COR-L47 (cell line): ENCODE measurements around the gene CD74.
"Not testable (repeated sequence)": the region's sequence is repeated elsewhere in the genome, so short reads cannot be mapped to it uniquely, and the experiment has no call there.

Experiments
- DNase-seq: peaks from one replicate; lab custom pipeline; 2025; lab: John Stamatoyannopoulos, UW

The CD74 gene

DNA sequence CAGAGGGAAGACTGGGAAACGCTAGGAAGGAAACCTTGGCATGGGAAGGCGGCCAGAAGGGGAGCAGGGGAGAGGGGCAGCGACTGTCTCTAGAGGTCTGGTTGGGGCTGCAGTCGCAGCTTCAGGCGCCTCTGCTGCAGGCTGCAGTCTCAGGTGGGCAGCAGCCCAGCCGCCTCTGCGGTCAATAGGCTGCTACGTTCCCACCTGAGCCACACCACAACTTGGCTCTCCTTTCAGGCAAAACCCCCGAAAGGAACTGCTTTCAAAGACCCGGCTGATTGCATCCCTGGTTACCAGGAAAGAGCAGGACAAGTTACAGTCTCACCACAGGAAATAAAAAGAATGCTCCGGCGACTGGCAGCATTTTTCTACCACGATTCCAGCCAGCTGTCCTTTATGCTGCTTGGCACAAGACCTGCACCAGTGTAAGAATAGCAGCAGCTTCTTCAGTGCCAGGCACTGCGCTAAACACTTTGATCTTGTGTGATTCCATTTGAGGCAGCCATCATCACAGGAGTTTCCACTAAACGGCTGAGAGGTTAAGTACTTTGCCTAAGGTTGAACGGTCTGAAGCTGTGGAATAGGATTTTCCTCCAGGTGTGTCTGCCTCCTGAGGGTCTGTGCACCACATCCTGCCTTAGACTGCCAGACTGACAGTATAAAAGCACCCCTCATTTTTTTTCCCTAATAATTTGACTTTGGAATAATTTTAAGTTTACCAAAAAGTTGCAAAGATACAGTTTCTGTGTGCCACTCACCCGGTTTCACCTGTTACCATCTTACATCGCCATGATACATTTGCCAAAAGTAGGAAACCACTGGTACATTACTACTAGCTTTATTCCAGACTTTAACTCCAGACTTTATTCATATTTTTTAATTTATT lies 29.3 kb upstream of the CD74 start:
- no peak for DNase-seq

DNA sequence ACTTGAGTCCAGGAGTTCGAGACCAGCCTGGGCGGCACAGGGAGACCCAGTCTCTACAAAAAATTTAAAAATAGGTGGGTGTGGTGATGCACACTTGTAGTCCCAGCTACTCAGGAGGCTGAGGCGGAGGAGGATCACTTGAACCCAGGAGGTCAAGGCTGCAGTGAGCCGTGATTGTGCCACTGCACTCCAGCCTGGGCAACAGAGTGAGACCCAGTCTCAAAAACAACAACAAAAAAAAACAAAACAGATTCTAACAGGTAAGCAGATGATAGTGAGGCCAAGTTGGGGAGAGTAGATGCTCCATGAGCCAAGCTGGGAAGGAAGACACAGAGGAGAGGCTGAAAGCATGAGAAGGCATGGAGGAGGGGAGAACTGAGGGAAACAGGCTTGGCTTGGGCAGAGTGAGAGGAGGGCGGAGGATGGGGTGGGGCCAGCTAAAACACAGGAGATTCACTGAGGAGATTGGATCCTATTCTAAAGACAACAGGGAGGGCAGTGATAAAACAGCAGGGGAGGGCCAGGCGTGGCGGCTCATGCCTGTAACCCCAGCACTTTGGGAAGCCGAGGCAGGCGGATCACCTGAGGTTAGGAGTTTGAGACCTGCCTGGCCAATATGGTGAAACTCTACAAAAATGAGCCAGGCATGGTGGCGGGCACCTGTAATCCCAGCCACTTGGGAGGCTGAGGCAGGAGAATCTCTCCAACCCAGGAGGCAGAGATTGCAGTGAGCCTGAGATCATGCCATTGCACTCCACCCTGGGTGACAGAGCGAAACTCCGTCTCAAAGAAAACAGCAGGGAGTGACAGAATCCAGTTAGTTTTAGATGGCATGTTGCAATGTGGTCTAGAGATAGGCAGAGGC lies 28.5 kb upstream of the CD74 start:
- DNase-seq, result no peak

DNA sequence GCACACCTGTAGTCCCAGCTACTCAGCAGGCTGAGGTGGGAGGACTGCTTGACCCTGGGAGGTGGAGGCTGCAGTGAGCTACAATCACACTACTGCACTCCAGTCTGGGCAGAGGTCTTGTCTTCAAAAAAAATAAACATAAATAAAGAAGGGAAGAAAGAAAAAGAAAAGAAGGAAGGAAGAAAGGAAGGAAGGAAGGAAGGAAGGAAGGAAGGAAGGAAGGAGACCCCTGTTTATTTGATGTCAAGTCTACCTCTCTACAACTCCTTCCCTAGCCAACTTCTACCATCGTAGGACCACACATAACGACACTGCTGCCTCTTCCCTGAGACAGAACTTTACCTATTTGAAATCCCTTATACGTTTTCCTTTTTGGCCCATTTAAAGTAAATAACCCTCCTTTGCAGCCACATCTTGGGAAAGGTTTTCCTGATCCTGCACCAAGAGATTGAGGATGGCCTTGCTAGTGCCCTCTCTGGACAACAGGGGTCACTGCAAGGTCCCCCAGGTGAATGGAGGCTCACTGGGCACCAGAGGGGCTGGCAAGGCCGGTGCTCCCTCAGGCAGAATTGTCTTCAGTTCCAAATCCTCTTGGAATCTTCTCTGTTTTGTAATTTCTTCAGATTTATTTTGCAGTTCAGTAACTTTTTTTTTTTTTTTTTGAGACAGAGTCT lies 26.3 kb upstream of the CD74 start:
- no peak for DNase-seq

DNA sequence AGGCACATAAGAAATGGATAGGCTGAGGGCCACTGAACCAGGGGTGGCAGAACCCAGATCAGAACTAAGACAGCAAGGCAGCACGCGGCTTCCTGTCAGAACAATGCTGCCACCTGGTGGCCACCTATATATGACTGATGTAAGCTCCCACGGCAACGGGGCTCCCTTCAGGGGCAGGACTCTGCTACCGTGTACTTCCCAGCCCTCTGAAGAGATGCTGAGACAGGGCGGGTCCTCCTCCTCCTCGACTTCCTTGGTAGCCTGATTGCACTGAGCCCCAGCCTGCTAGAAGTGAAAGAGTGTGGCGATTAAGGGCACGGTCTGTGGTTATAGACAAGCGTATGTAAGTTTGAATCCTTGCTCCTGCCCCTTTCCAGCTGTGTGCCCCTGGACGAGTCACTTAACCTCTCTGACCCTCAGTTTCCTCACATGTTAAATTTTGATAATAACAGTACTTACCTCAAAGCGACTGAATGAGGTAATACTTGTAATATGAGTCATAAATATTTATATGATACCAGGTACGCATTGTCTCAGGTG lies 23.5 kb upstream of the CD74 start:
- peak; percentile 88 for DNase-seq

DNA sequence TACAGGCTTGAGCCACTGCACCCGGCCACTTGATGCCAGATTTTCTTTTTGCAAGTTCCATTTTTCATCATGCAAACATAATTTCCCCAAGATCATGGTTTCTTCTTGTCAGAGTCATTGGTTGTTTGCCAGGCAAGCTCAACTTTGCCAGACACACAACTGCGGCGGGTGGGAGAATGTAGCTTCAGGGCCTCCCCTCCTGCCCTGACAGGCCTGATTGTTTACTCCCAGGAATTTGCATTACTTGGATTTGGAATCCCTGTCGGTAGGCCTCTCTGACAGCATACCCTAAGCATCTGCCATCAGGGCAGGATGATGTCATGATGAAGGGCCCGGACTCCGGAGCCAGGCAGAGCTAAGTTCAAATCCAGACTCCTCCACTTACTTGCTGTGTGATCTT lies 21.8 kb upstream of the CD74 start:
- DNase-seq, result no peak

DNA sequence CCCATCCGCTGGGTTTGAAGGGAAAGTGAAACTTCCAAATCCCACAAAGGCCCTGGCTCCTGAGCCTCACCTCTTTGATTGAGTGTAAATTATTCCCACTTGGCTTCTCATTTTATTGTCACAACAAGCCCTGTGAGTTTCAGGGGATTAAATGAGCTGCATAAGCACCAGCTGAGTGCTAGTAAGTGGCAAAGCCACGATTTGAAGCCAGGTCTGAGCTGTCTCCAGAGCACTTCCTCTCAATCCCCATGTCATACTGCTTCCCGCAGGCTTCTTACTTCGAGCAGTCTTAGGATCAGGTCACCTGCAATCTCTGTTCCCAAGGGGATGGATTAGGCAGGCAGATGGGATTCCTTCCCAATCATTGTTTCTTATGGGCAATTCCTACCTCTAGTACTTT lies 18.9 kb upstream of the CD74 start:
- no peak for DNase-seq

DNA sequence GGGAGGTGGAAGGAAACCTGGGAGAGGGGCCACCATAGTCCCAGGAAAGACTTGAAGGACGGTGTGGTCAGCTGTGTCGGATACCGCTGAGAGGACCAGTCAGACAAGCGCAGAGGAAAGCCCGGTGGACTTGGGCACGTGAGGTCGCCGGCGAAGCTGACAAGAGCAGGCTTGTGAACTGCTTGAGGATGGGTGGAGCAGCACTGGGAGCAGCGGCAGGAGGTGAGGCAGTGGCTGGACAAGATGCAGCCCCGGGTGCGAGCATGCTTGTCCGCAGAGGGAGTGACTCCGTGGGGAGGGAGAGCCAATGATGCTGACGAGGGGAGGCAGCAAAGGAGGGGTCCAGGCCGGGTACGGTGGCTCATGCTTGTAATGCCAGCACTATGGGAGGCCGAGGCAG lies 18.3 kb upstream of the CD74 start:
- DNase-seq, result no peak

DNA sequence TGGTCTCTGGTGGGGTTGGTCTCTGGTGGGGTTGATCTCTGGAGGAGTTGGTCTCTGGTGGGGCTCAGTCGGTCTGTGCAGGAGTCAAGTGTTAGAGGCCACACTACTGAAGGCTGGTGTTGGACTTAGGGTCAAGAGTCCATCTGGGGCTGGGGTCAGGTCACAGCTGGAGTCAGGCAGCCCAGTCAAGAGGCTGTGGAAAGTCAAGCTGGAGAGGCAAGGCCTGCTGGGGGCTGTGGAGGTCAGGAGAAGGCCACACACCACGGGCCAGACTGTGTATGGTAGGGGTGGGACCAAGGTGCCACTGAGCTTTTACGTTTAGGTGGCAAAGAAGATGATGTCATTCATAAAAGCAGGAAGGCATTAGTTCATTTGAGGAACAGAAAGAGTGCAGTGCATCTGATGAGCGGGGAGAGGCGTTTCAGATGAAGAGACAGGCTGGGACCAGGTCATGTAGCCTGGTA lies 16.7 kb upstream of the CD74 start:
- DNase-seq, result no peak

DNA sequence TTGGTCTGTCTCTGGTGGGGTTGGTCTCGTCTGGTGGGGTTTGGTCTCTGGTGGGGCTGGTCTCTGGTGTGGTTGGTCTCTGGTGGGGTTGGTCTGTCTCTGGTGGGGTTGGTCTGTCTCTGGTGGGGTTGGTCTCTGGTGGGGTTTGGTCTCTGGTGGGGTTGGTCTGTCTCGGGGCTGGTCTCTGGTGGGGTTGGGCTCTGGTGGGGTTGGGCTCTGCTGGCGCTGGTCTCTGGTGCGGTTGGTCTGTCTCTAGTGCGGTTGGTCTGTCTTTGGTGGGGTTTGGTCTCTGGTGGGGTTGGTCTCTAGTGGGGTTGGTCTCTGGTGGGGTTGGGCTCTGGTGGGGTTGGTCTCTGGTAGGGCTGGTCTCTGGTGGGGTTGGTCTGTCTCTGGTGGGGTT lies 16.3 kb upstream of the CD74 start:
- no peak for DNase-seq

DNA sequence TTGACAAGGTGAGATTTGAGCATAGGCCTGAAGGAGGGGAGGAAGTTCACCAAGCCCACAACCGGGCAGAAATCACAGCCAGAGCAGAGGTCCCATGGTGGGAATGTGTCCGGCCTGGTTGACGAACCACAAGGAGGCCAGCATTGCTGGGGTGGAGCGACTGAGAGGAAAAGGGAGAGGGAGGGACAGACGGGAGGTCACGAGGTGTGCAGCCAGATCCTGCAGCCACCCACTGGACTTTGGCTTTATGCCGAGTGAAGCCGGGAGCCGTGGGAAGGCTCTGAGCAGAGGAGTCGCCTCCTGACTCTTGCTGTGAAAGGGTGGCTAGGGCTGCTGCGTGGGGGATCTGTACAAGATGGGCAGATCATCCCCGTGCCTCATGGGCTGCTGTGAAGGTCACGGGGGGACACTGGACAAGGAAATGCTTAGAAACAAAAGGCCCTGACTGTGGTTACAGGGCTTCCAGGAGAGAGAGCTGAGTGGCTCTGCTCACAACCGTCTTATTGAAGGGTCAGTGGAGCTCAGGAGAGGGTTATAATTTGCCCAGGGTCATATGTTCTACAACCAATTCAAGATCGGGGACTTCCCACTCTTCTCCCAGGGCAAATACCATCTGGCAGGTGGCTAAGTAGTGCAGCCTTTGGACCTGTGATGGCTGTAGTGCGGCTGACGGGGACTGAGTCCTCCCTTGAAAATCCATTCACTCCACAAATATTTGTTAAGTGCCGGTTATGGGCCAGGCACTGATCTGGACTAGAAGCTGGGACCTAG lies 15.6 kb upstream of the CD74 start:
- no peak for DNase-seq

DNA sequence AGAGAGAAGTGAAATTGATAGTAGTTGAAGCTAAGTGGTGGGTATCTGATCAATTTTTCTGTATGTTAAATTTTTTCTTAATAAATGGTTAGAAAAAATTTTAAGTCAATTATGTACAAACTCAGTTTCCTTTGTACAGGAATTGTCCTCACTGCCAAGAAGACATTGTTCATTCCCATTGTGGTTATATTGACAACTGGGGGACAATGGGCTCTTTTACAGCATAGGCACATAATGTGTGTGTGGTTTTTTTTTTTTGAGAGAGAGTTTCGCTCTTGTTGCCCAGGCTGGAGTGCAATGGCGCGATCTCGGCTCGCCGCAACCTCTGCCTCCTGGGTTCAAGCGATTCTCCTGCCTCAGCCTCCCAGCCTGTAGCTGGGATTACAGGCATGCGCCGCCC lies 13.5 kb upstream of the CD74 start:
- DNase-seq, result not testable (repeated sequence)

DNA sequence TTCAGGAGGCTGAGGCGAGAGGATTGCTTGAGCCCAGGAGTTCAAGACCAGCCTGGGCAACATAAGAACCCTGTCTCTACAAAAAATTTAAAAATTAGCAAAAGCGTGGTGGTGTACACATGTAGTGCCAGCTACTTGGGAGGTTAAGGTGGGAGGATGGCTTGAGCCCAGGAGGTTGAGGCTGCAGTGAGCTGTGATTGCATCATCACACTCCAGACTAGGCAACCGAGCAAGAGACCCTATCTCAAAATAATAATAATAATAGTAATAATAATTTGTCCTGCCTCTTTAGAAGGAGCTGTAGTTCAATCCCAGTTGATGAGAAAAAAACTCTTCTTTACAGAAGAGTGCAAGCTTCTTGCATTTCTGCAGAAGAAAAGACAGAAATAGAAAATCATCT lies 10.0 kb upstream of the CD74 start:
- DNase-seq, result no peak

DNA sequence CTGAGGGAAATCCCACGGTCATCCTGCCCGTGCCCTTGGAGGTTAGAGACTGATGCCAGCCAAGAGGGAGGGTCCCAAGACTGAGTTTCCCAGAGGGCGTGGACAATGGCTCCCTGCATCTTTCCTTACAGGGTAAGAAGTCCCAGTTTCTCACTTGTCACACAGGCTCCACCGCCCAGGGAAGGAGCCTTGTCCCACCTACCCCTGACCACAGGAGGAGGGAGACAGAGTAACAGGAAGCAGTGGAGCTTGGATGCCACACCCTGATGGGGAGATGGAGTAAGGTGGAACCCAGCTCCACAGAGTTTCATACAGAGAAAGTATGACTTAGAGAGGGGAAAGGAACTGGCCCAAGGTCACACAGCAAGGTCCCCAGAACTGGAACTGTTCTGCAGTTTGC lies 9.4 kb upstream of the CD74 start:
- no peak for DNase-seq

DNA sequence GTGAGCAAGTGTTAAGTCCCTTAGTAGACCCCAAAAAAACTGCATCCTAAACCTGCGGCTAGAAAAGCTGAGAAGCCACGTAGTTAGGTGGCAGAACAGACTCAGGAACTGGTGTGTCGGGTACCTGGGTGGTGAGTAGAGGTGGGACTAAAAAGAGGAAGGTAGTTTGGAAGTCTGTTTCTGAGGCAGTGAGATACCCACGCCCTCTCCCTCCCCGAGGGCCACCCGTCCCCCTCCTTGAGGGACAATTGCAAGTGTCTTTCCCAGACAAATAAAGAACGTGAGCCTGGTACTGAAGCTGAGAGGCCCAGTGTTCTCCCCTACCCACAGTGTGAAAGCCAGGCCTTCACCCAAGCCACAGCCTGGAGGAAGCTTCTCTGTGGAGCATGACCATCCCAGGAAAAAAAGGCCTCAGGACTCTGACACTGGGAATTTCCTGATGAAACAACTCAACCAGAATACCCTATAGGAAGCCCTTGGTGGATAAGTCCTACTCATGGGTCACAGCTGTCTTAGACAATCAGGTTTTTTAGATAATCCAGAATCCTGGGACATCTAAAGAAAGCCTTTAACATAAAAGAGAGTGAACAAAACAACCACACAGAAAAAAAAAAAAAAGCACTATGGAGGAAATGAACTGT lies 7.0 kb upstream of the CD74 start:
- DNase-seq, result no peak

DNA sequence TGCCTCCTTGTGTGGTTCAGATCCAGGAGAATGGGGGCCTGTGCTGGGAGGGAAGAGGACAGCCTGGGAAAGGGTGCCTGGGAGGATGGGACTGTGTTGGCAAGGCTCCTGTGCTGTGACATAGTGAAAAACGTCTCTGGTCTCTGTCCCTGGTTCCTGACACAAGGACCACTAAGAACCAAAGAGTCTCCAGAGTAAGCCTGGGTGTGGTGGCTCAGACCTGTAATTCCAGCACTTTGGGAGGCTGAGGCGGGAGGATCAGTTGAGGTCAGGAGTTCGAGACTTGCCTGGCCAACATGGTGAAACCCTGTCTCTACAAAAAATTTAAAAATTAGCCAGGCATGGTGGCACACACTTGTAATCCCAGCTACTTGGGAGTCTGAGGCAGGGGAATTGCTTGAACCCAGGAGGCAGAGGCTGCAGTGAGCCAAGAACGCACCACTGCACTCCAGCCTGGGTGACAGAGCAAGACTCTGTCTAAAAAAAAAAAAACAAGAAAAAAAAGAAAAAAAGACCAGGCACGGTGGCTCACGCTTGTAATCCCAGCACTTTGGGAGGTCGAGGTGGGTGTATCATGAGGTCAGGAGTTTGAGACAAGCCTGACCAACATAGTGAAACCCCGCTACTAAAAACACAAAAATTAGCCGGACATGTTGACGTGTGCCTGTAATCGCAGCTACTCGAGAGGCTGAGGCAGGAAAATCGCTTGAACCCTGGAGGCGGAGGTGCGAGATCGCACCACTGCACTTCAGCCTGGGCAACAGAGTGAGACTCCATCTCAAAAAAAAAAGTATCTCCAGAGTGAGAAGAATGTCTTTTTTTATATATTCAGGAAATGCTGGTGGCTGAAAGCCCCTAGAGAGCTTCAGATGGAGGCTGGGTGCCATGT lies 1.4 kb upstream of the CD74 start:
- not testable (repeated sequence) for DNase-seq

DNA sequence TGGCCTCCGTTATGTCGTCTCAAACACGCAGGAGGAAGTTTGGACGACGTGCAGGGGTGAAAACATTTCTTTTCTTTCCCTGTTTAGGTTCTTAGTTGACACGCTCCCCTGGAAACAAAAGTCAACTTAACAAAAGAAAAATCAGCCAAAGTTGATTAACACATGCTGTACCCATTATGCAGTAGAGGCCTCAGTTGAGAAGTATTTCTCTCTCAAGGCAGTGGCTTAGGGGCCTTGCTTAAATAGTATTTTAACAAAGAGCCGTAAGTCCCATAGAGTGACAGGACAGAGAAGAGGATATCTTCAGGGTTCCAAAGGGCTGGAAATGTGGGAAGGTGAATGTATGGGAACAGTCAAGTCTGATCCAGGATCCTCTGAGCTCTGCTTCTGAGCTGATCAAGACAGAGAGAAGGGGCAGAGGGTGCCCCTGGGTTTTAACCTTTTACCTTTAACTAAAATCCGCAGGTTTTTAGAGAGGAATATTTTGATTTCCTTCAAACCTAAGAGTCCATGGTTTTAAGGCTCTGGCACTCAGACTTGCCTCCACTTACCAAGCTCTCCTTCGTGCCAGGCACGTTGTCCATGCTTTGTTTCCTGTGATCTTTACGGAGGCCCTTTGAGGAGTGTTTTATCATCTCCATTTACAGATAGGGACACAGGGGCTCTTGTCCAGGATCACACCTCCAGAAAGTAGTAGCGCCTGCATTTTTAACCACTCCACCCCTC lies 629 bp upstream of the CD74 start:
- DNase-seq, result no peak

DNA sequence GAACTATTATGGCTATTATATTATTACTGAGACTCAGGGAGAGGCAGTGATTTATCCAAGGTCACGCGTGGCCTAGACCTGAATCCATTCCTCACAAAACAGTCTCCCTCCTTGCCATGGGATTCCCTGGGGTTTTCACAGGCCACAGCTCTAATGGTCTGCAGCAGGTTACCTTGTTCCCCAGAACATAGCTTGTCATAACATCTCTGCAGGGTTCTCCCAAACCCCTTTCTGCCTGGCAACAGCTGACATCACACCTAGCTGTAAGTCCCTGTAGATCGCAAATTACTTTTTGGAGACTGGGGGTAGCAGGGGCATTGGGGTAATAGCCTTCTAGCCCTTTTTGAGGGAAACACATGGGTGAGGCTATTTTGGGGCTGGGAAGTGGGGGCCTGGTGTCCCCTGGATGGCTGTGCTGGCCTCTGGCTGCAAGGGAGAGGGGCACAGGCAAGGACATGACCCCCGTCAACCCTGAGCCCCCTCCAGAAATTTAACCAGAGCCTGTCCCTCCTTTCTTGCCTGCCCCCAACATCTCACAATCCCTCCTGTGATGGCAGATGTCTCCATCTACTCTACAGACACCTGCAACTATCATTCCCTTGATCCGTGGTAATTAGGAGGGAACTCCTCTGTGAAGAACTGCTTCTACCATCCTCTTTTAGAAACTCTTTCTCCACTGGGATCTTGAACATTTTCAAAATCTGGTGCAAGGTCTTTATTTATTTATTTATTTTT lies 1.3 kb downstream of the CD74 start:
- DNase-seq, result no peak

DNA sequence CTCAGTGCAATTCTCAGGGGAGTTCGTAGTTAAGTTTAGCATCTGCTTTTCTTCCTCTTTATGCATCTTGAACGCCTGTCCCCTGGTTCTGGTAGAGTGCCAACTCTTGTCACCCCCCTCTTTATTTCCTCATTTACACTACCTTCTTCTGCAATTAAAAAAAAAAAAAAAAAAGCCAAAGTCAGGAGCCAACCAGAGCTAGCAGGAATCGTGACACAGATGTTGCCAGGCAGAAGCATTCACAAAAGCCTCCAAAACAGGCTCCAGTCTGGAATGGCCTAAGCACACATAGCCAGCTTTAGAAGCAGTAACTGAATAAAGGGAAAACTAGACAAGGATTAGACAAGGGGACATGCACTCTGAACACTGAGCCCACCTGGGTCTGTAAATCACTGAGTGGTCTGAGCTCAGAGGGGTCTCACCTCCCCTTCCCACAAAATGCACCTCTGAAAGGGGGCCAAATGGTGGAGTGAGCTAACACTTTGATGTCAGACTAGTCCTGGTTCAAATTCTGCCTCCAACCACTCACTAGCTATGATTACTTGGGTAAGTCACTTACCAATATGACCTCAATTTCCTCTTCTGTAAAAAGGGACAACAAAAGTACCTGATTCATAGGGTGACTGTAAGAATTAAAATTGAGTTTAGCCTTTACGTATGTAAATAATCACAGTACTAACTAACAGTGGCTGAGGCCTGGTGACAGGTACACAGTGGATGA lies 2.0 kb downstream of the CD74 start:
- peak; percentile 16 for DNase-seq
